SIG-M5 (cell line): ENCODE data around the gene LSP1.

ENCODE experiments used
- DNase-seq: peaks from one replicate; lab custom pipeline; 2025; lab: John Stamatoyannopoulos, UW

Gene LSP1

DNA sequence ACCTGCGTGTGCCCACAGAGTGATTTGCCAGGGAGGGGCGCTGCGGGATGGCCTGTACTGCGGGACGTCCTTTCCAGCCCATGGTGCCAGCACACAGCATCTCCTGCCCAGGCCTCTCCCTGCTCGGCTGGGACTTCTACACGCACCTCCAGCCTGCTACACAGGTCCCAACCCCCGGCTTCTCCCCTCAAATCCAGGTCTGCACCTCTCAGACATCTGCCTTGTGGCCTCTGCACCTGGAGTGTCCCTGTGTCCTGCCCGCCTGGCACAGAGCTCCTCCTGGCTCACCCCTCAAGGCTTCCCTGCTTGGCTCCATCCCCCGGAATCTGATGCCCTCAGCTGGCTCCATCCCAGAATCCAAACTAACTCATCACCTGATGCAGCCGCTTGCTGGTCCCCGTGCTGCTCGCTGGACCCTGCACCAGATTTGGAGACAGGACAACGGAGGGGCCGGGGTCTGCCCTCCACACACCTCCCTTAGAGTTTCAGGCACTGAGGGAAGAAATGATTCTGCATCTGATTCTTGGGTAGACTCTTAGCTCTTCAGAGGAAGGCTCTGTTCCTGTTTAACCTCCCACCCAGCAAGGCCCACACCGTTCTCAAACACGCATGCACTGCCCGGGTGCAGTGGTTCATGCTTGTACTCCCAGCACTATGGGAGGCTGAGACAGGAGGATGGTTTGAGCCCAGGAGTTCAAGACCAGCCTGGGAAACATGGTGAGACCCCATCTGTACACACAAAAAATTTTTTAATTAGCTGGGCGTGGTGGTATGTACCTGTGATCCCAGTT lies 4.0 kb upstream of the LSP1 start:
- no peak for DNase-seq

DNA sequence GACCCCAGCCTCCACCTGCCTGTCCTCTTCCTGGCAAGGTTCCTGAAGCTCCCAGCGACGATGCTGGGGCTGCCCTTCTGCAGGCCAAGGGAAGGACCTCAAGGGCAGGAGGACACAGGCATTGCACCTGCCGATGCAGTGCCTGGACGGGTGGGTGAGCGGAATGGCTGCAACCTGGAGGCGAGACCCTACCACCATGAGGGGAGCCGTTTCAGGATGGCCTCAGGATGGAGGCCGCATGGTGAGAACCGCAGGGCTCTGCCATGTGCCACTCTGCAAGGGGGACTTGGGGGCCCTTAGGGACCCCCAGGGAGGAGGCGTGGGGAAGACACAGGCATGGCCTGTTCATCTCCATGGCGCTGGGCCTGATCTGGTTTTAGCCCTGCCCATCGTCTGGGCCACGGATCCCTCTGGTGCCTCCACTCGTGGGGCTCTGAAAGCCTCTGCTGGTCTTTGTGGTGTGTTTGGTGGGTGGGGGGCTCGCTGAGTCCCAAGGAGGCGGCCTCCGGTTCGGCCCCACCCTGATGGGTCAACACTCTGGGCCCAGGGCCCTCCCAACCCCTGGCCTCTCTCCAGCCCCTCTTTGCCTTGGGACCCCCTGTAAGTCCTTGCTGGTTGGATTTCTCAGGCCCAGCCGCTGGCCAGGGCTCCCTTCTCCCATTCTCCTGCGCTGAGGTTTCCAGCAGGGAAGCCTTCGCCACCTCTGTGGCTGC lies 1.3 kb upstream of the LSP1 start:
- DNase-seq = no peak

DNA sequence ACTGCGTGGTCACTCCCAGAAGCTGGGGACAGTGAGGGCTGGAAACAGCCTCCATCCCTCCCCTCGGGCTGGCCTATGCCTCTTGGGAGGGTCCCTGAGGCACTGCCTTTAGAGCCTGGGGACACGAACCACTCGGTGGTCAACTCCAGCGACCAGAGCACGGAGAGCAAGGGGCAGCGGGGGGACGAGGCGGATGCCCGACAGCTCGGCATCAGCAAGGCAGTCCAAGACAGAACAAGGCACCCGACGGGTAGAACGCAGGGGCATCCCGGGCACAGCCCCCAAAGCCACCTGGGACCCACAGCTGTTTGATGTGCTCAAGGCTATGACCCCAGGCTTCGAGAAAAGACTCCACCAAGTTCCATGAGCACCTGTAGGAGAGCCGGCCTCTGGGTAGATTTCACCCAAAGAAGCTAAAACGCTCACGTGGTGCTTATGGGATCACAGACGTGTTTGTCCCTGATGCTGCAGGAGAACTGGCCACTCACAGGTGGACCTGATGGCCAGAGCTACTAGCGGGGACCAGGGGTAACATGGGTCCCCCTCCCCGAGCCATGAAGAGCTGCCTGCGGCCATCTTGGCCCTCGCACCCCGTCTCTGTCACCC lies 510 bp upstream of the LSP1 start:
- no peak for DNase-seq

DNA sequence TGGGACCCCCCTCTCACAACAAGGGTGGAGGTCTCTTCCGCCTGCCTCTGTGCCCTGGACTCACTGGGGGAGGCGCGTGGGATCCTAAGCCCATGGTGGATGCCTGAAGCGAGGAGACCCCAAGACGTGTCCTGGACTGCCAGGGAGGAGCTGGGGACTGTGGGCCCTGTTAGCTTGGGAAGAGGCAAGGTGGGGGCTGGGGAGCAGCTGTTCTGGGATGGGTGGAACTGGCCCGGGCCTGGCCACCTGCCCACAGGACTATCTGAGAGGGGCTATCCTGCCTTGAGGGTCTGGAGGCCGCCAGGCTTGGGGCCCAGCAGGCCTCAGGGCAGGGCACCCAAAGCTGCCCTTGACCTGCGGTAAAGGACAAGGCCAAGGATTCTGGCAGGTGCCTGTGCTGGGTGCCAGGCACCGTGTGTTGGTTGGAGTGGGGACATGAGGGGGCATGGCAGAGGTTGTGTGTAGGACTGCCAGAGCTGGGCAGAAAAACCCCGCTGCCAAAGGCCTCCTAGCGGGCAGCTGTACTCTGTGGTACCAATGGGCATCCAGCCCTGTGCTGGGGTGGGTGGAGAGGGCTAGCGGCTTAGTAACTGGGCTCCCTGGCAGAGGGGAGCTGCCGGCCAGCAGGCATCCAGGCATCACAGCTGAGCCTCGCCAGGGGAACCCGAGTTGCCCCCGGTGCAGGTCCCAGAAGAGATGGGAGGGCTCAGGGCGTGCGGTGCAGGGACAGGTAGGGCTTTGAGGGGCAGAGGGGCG lies 670 bp downstream of the LSP1 start:
- DNase-seq = no peak

DNA sequence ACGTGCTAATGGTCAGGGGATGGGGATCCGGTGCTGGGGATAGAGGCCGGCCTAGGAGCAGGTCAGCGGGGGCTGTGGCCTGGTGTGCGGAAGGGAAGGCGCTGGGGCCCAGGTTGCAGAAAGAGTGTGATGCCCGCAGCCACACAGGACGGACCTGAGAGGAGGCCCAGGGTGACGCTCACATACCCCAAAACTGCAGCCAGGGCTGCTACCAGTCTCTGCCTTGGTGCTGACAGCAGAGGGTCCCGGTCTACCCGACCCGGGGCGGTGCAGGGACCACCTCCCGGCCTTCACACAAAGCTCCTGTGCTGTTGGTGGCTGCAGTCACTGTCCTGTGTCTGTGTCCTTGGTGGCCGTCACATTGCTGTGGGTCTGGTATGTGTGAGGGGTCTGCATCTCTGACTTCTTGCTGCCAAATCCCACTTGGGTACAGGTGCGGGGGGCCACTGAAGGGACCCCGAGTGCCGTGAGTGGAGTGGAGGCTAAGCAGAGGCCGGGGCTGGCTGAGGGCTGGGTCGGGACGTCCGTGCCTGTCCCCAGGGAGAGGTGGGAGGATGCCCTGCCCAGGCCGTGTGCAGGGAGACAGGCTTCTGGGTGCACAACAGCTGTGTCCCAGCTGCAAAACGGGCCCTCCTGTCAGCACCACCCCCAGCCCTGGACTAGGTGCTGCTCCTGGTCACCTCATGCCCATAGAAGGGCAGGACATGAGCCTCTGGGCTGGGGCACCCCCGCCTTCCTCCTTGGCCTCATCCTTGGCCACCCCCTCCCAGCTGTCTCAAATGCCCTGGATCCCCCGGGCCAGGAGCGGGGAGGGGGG lies 1.5 kb downstream of the LSP1 start:
- no peak for DNase-seq

DNA sequence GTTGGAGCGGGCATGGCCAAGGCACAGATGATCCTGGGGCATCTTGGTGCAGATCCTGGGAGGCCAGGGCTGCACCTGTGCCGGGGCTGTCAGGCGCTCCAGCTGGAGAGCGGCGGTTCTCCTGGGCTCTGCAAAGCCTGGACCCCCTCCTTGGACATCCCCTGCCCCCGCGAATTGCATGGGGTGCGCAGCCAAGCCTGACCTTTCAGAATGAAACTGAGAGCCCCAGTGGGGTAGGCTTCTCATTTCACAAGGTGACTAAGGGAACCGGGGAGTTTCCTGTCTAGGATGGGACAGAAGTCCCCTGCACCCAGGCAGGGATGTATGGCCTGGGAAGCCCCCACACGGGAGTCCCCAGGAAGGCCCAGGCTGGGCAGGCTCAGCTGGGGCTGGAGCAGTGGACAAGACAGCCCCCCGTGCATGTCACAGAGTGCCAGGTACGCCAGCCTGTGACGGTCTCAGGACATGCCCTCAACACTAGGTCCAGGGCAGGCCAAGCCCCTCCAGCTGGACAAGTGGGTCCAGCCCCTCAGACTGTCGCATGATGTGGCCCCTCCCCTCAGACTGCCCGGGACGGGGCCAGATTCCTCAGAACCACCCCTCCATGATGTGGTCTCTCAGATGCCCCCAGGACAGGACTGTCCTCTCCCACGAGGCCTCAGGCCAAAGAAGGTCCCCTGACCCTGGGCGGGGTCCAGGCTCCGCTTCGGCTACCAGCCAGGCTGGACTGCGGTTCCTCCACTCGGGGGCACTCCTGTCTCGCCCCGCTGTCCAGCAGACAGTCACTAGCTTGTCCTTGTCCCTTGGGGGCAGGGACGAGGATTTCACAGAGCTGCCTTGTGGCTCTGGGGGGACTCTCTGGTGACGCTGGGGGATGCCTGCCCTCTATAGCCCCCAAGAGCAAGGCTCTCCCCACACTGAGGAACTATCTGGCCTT lies 2.3 kb downstream of the LSP1 start:
- DNase-seq = no peak

DNA sequence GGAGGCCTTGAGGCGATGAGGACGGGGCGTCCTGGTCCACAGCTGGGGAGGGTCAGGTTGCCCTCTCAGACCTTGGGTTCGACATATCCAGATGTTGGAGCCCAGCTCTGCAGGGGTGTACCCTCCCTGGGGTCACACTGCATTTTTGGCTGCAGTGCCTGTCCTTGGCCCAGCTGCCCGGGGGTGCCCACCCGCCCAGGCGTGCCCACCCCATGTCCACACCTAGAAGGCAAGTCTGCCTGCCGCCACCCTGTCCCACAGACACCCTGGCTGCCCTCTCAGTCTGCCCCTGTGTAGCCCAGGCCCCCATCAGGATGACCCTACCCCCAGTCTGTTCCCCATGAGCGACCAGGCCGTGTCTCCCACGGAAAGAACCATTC lies 3.0 kb downstream of the LSP1 start:
- no peak for DNase-seq

DNA sequence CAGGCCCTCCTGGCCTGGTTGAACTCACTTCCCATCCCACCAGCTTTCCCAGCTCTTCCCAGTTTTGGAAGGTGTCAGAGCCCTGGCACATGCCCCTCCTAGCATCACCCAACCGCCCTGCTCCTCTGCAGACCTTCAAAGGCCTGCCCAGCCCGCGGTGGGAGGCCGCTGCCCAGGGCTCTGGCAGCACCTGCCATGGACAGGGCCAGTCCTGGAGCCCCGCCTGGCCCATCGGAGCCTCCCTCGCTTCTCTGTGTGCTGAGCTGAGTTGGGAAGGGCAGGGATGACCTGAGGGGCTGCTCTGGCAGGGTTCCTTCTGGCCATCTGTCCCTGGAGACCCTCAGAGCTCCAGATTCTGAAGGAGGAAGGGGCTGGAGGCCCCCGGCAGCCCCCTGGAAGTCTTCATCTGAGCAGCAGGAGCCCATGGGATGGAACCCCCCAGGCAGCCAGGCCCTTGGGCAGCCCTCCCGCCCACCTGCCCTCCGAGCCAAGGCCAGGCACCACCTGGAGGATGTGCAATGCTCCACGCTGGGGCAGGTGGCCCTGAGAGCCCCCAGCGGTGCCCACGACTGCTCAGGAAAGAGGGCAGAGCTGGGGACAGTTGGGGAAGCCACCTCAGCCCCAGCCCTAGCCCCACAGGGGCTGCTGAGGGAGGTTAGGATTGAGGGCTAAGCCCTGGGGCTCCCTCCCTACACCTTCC lies 3.6 kb downstream of the LSP1 start:
- DNase-seq = no peak

DNA sequence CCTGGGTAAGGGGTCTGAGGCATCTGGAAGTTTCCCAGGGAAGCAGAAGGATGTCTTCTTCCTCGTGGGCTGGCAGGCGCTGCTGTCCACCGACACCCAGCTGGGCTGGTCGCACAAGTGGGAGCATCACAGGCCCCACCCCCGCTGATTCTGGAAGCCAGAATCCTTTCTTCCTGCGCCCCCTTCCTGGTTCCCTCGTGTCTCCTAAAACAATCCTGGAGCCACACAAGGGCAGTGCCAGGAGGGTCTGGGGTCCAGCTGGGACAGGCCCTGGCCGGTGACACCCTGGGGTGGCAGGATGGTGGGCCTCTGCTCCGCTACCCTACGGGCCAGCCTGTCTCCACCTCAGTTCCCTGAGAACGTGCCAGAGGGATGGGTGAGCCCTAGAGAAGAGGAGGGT lies 4.2 kb downstream of the LSP1 start:
- no peak for DNase-seq

DNA sequence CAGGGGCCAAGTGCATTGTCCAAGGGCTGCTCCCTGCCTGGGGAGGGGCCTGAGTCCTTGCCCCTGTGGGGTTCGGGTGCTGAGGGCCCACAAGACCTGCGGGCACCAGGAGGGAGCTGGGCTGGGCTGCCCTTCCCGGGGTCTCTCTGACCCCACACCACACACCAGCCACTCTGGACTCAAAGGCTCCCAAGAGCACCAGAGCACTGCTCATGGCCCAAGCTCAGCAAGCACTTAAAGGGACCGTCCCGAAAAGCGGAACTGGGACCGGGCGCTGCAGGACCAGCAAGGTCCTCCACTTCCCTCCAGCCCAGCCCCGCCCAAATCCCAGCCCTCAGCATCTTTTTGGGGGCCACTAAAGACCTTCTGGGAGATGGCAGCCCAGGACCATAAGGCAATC lies 5.3 kb downstream of the LSP1 start:
- DNase-seq = no peak

DNA sequence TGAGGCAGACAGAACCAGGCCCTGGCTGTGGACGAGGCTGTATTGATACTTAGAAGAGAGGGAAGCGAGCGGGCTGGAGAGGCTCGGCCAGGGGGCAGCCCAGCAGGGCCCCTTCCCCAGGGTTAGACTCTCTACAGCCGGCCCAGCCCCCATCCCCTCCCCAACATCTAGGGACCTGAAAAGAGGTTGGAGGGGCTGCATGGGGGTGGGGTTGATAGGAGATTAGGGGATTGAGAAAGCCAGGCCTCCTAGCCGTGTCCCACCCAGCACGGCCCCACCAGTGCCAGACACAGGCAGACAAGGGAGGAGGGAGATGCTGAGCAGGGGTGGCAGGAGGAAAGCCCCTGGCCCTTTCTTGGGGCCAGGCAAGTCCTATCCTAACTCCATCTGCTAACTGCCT lies 5.7 kb downstream of the LSP1 start:
- no peak for DNase-seq

DNA sequence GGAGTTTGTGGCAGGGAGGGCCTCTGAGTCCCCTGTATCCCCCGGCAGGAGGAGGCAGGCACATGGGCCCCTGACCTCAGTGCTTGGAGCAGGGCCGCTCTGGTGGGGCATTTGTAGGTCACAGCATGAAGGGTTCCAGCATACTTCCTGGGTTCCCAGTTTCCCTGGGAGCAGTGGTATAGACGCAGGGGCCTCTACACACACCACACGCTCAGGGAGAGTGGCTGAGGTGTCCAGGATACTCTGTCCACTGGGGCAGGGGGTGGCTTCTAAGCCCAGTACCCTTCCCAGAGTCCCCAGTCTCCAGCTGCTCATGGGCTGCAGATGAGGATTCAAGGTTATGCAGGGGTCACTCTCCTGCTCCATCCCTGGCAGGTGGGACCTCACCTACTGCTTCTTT lies 6.1 kb downstream of the LSP1 start:
- DNase-seq = no peak

DNA sequence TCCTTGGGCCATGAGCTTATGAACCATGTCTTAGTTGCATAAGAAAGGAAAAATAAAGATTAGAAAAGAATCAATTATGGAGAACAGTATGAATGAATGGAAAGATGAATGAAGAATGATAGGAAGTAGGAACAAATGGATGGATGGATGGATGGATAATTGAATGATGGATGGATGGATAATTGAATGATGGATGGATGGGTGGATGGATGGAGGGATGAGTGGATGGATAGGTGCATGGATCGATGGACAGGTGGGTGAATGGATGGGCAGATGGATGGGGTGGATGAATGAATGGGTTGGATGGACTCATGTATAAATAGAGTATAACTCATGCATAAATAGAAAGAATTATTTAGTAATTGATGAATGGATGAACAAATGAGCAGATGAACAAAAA lies 7.2 kb downstream of the LSP1 start:
- DNase-seq = no peak

DNA sequence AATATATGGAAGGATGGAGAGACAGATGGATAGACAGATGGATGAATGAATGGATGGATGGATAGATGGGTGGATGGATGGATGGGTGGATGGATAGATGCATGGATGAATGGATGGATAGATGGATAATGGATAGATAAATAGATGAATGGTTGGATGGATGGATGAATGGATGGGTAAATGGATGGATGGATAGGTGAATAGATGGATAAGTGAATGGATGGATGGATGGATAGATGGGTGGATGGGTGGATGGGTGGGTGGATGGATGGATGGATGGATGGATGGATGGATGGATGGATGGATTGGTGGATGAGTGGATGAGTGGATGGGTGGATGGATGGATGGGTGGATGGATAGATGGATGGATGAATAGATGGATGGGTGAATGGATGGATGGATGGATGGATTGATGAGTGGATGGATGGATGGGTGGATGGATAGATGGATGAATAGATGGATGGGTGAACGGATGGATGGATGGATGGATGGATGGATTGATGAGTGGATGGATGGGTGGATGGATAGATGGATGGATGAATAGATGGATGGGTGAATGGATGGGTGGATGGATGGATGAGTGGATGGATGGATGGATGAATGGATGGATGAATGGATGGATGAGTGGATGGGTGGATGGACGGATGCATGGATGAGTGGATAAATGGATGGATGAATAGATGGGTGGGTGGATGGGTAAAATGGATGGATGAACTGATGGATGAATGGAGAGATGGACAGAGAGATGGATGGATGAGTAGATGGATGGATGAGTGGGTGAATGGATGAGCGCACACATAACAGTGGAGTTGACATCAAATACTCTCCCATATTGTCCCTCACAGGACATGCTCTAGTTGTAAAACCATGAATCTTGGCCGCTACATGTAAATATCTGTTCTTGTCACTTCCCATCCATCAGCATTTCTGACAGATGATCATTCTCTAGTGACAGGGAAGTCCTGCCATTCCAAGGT lies 8.8 kb downstream of the LSP1 start:
- DNase-seq = no peak

DNA sequence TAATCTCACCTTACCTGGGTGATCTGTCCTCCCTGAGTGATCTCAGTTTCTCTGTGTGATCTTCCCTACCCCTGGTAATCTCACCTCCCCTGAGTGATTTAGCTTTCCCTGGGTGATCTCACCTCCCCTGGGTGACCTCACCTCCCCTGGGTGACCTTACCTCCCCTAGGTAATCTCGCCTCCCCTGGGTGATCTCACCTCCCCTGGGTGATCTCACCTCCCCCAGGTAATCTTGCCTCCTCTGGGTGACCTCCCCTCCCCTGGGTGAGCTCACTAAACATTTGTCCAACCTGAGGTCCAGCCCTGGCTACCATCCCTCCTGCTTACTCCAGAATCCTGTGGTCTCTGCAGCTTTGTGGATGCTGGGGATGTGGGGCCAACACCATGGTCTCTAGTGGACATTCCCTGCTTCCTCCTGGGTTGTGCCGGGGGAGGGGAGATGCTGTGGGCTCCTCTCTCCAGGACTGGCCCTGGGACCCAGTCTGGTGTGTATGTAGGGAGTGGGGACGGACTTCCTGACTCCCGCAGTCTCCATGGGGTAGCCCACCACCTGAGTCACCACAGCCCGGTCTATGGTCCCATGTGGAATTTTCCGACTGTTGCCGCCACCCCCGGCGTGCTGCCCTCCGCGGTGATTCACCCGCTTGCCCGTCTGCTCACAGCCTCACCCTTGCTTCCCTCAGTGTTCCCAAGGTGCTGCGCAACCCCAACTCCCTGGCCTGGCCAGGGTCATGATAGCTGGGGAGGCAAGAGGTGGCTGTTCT lies 9.9 kb downstream of the LSP1 start:
- no peak for DNase-seq

DNA sequence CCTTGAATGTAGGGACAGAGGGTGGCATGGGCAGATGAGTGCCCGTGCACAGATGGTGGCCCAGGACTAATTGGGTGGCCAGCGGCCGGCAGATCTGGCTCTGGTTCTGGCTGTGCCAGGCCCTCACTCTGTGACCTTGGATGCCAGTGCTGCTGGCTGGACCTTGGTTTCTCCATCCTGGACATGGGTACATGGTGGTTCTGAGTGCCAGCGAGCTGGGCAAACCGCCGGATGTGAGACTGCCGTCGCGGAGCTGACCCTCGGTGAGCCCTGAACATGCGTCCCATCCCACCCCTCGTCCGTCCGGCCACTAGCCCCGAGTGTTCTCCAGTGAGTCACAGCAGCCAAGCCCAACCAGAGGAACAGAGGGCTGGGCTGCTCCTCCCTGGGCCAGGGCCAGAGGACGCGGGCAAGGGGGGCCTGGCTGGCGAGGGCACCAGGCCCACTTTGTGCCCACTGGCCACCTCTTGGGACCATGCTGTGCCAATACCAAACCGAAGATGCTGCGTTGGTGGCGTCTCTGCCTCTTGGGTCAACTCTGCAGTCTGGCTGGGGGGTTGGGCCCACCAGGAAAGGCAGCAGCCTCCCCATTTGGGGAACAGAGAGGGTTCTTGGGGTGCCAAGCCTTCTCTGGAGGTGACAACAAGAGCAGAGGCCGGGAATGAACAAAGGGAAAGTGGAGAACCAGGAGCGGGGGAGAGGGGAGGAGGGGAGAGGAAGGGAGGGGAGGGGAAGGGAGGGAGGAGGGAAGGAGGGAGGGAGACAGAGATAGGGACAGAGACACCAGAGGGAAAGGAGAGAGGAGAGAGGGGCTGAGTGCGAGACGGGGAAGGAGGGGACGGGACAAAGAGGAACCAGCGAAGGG lies 10.7 kb downstream of the LSP1 start:
- DNase-seq = no peak

DNA sequence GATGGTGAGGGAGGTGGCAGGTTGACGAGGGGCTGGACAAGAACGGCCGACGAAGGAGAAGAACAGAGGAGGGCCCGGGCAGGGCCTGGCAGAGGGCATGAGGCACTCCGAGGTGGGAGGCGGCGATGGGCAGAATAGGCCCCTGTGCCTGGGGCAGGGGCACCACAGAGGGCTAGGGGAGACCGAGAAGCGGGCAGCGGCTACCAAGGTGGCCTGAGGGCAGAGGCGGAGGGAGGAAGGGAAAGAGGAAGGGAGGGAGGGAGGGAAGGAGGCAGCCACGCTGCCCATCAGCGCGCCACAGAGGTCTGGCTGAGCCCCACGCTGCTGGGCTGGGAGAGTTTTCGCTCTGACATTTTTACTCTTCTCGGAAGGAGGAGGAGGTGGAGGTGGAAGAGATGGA lies 11.3 kb downstream of the LSP1 start:
- DNase-seq = no peak
